SK-N-SH treated with all-trans-retinoic acid at 6 μM for 48 hours (cell line): ENCODE measurements around the gene RNF19B.
A peak's percentile ranks its signal among the peaks of the same experiment; 100 is the strongest.

Experiments used
- ATAC-seq: fragments of 200-7000 bp; cut with Tn5 transposase; 3 replicates; pipeline ENCODE4 v1.9.1; 2020; ENCODE audit warnings: mild to moderate bottlenecking, moderate library complexity
- BACH2 ChIP-seq: fragments of 250-450 bp; sonication (Bioruptor Pico); IDR thresholded peaks from 2 replicates; pipeline ENCODE4 v1.9.0; 2021; ENCODE audit warnings: mild to moderate bottlenecking, borderline replicate concordance
- CSDC2 ChIP-seq: fragments of 250-450 bp; sonication (Bioruptor Pico); IDR thresholded peaks from 2 replicates; pipeline ENCODE4 v1.5.0; 2020; ENCODE audit warnings: mild to moderate bottlenecking, moderate library complexity
- ESRRG ChIP-seq: fragments of 250-450 bp; sonication (Bioruptor Pico); IDR thresholded peaks from 2 replicates; pipeline ENCODE4 v1.6.1; 2021; ENCODE audit warnings: mild to moderate bottlenecking
- GLIS3 ChIP-seq: fragments of 250-450 bp; sonication (Bioruptor Pico); IDR thresholded peaks from 2 replicates; pipeline ENCODE4 v1.5.0; 2020; ENCODE audit warnings: mild to moderate bottlenecking, moderate library complexity
- ISL1 ChIP-seq: fragments of 250-450 bp; sonication (Bioruptor Pico); IDR thresholded peaks from 2 replicates; pipeline ENCODE4 v2.1.2; 2022; ENCODE audit warnings: mild to moderate bottlenecking, moderate library complexity
- OSR1 ChIP-seq: fragments of 250-450 bp; sonication (Bioruptor Pico); IDR thresholded peaks from 2 replicates; pipeline ENCODE4 v1.8.0; 2022; ENCODE audit warnings: moderate library complexity, mild to moderate bottlenecking, inconsistent platforms
- PPARA ChIP-seq: fragments of 250-450 bp; sonication (Bioruptor Pico); IDR thresholded peaks from 2 replicates; pipeline ENCODE4 v1.5.0; 2020; ENCODE audit warnings: mild to moderate bottlenecking, borderline replicate concordance
- RARB ChIP-seq: fragments of 250-450 bp; sonication (Bioruptor Pico); IDR thresholded peaks from 2 replicates; pipeline ENCODE4 v1.8.0; 2021; ENCODE audit warnings: mild to moderate bottlenecking, moderate library complexity
- TCF4 ChIP-seq: fragments of 250-450 bp; sonication (Bioruptor Pico); IDR thresholded peaks from 2 replicates; pipeline ENCODE4 v1.8.0; 2021; ENCODE audit warnings: mild to moderate bottlenecking, moderate library complexity, borderline replicate concordance
- TOX ChIP-seq: fragments of 250-450 bp; sonication (Bioruptor Pico); IDR thresholded peaks from 2 replicates; pipeline ENCODE4 v1.8.0; 2021; ENCODE audit warnings: mild to moderate bottlenecking, moderate library complexity, borderline replicate concordance
- ZC3H10 ChIP-seq: fragments of 250-450 bp; sonication (Bioruptor Pico); IDR thresholded peaks from 2 replicates; pipeline ENCODE4 v1.5.1; 2021; ENCODE audit warnings: mild to moderate bottlenecking, moderate library complexity
- ZFP3 ChIP-seq: fragments of 250-450 bp; sonication (Bioruptor Pico); IDR thresholded peaks from 2 replicates; pipeline ENCODE4 v1.5.0; 2020; ENCODE audit warnings: mild to moderate bottlenecking, moderate library complexity
- ZNF565 ChIP-seq: fragments of 450-650 bp; formaldehyde crosslinking; conservative IDR thresholded peaks from 2 replicates; pipeline ENCODE4 v1.5.0; 2020; ENCODE audit warnings: low read depth, mild to moderate bottlenecking, moderate library complexity
- ZNF70 ChIP-seq: fragments of 450-650 bp; formaldehyde crosslinking; IDR thresholded peaks from 2 replicates; pipeline ENCODE4 v1.5.0; 2020; ENCODE audit warnings: mild to moderate bottlenecking, moderate library complexity
- TF ChIP-seq, protein P1 (sequence below): fragments of 250-450 bp; sonication (Bioruptor Pico); IDR thresholded peaks from 2 replicates; pipeline ENCODE4 v1.5.0; 2020; ENCODE audit warnings: mild to moderate bottlenecking, moderate library complexity
- TF ChIP-seq, protein P2 (sequence below): fragments of 250-450 bp; sonication (Bioruptor Pico); IDR thresholded peaks from 2 replicates; pipeline ENCODE4 v1.5.1; 2021; ENCODE audit warnings: mild to moderate bottlenecking, moderate library complexity
- TF ChIP-seq, protein P3 (sequence below): fragments of 250-450 bp; sonication (Bioruptor Pico); IDR thresholded peaks from 2 replicates; pipeline ENCODE4 v1.8.0; 2021; ENCODE audit warnings: low read depth, mild to moderate bottlenecking, moderate library complexity, borderline replicate concordance
- TF ChIP-seq, protein P4 (sequence below): fragments of 250-450 bp; sonication (Bioruptor Pico); IDR thresholded peaks from 2 replicates; pipeline ENCODE4 v1.5.1; 2020; ENCODE audit warnings: low read depth, mild to moderate bottlenecking, moderate library complexity
- TF ChIP-seq, protein P5 (sequence below): fragments of 250-450 bp; sonication (Bioruptor Pico); IDR thresholded peaks from 2 replicates; pipeline ENCODE4 v1.8.0; 2020; ENCODE audit warnings: mild to moderate bottlenecking, moderate library complexity, borderline replicate concordance

Gene RNF19B

DNA sequence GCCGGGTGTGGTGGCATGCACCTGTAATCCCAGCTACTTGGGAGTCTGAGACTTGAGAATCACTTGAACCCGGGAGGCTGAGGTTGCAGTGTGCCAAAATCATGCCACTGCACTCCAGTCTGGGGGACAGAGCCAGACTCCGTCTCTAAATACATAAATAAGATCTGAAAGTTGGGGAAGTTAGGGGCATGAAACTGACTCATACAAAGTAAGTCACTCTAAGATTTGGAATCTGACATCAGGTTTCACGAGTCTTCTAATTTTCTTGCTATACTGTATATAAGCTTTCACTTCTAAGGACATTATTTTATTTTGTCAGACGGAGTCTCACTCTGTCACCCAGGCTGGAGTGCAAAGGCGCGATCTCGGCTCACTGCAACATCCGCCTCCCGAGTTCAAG lies 30.1 kb downstream of the RNF19B start:
- ATAC-seq = no peak
- TF ChIP-seq ZNF70 (CRISPR knock-in tag) = no peak
- TF ChIP-seq, protein P1, sequence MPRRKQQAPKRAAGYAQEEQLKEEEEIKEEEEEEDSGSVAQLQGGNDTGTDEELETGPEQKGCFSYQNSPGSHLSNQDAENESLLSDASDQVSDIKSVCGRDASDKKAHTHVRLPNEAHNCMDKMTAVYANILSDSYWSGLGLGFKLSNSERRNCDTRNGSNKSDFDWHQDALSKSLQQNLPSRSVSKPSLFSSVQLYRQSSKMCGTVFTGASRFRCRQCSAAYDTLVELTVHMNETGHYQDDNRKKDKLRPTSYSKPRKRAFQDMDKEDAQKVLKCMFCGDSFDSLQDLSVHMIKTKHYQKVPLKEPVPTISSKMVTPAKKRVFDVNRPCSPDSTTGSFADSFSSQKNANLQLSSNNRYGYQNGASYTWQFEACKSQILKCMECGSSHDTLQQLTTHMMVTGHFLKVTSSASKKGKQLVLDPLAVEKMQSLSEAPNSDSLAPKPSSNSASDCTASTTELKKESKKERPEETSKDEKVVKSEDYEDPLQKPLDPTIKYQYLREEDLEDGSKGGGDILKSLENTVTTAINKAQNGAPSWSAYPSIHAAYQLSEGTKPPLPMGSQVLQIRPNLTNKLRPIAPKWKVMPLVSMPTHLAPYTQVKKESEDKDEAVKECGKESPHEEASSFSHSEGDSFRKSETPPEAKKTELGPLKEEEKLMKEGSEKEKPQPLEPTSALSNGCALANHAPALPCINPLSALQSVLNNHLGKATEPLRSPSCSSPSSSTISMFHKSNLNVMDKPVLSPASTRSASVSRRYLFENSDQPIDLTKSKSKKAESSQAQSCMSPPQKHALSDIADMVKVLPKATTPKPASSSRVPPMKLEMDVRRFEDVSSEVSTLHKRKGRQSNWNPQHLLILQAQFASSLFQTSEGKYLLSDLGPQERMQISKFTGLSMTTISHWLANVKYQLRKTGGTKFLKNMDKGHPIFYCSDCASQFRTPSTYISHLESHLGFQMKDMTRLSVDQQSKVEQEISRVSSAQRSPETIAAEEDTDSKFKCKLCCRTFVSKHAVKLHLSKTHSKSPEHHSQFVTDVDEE (CRISPR knock-in tag) = no peak
- TF ChIP-seq, protein P2, sequence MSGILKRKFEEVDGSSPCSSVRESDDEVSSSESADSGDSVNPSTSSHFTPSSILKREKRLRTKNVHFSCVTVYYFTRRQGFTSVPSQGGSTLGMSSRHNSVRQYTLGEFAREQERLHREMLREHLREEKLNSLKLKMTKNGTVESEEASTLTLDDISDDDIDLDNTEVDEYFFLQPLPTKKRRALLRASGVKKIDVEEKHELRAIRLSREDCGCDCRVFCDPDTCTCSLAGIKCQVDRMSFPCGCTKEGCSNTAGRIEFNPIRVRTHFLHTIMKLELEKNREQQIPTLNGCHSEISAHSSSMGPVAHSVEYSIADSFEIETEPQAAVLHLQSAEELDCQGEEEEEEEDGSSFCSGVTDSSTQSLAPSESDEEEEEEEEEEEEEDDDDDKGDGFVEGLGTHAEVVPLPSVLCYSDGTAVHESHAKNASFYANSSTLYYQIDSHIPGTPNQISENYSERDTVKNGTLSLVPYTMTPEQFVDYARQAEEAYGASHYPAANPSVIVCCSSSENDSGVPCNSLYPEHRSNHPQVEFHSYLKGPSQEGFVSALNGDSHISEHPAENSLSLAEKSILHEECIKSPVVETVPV (CRISPR knock-in tag) = no peak
- TF ChIP-seq, protein P3, sequence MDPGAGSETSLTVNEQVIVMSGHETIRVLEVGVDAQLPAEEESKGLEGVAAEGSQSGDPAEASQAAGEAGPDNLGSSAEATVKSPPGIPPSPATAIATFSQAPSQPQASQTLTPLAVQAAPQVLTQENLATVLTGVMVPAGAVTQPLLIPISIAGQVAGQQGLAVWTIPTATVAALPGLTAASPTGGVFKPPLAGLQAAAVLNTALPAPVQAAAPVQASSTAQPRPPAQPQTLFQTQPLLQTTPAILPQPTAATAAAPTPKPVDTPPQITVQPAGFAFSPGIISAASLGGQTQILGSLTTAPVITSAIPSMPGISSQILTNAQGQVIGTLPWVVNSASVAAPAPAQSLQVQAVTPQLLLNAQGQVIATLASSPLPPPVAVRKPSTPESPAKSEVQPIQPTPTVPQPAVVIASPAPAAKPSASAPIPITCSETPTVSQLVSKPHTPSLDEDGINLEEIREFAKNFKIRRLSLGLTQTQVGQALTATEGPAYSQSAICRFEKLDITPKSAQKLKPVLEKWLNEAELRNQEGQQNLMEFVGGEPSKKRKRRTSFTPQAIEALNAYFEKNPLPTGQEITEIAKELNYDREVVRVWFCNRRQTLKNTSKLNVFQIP (CRISPR knock-in tag) = no peak
- TF ChIP-seq BACH2 (CRISPR knock-in tag) = no peak
- TF ChIP-seq, protein P4, sequence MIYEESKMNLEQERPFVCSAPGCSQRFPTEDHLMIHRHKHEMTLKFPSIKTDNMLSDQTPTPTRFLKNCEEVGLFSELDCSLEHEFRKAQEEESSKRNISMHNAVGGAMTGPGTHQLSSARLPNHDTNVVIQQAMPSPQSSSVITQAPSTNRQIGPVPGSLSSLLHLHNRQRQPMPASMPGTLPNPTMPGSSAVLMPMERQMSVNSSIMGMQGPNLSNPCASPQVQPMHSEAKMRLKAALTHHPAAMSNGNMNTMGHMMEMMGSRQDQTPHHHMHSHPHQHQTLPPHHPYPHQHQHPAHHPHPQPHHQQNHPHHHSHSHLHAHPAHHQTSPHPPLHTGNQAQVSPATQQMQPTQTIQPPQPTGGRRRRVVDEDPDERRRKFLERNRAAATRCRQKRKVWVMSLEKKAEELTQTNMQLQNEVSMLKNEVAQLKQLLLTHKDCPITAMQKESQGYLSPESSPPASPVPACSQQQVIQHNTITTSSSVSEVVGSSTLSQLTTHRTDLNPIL = no peak
- no peak for TF ChIP-seq RARB
- no peak for TF ChIP-seq ZNF565 (CRISPR knock-in tag)
- no peak for TF ChIP-seq TOX (CRISPR knock-in tag)
- TF ChIP-seq, protein P5, sequence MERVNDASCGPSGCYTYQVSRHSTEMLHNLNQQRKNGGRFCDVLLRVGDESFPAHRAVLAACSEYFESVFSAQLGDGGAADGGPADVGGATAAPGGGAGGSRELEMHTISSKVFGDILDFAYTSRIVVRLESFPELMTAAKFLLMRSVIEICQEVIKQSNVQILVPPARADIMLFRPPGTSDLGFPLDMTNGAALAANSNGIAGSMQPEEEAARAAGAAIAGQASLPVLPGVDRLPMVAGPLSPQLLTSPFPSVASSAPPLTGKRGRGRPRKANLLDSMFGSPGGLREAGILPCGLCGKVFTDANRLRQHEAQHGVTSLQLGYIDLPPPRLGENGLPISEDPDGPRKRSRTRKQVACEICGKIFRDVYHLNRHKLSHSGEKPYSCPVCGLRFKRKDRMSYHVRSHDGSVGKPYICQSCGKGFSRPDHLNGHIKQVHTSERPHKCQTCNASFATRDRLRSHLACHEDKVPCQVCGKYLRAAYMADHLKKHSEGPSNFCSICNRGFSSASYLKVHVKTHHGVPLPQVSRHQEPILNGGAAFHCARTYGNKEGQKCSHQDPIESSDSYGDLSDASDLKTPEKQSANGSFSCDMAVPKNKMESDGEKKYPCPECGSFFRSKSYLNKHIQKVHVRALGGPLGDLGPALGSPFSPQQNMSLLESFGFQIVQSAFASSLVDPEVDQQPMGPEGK (CRISPR knock-in tag) = no peak
- TF ChIP-seq ISL1 (CRISPR knock-in tag) = no peak
- TF ChIP-seq ESRRG = no peak
- no peak for TF ChIP-seq ZC3H10 (CRISPR knock-in tag)
- TF ChIP-seq CSDC2 (CRISPR knock-in tag) = no peak
- TF ChIP-seq GLIS3 (CRISPR knock-in tag) = no peak
- TF ChIP-seq ZFP3 = no peak
- no peak for TF ChIP-seq TCF4 (CRISPR knock-in tag)
- no peak for TF ChIP-seq PPARA
- TF ChIP-seq, all 23 proteins: peak for 0

DNA sequence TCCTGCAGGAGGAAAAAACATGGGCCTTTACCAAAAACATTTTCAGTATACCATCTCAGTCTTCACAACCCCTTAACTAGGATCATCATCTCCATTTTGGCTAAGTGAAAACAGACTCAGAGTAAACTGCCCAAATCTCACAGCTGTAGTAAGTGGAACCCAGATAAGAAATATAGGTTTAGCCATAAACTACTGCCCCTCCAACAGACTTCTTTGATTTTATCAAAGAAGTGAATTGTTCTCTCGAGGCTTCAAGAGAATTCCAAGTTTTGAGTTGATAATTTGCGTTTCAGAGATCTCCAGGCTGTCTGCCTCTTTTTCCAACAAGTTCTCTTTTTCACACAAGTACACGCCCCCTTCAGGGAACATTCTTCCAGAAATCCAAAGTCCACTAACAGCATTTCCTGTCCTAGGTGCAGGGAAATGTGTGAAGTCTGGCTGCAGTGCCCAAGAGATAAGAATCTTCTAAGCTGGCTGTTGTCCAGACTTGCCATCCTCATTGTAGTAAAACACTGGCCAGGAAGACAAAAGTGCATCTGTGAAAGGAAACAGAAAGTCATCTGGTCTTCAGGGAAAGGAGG lies 30.8 kb downstream of the RNF19B start:
- ATAC-seq = peak; percentile 85
- TF ChIP-seq ZC3H10 (CRISPR knock-in tag) (no peak), TCF4 (CRISPR knock-in tag) (peak; percentile 77; the same call in 1 of the 2 replicates), RARB (no peak), OSR1 (CRISPR knock-in tag) (no peak), ZFP3 (no peak), ISL1 (CRISPR knock-in tag) (peak; percentile 49), CSDC2 (CRISPR knock-in tag) (no peak)
- TF ChIP-seq, protein P2 (CRISPR knock-in tag) = no peak
- TF ChIP-seq, protein P4 = no peak
- TF ChIP-seq, protein P1 (CRISPR knock-in tag) = no peak; the same call in 1 of the 2 replicates
